AG09309 (cell line): ENCODE measurements around the gene CDH4.

Experiments
- DNase-seq: peaks from one replicate; pipeline ENCODE4 v3.0.0-alpha.2; 2010; ENCODE audit warnings: low read depth
- H3K4me3 ChIP-seq: 2 replicates; pipeline ENCODE4 v1.5.1; 2011; ENCODE audit warnings: mild to moderate bottlenecking, low read depth, low read length, moderate library complexity; ENCODE audit not compliant: control insufficient read depth
- CTCF ChIP-seq: IDR thresholded peaks from 2 replicates; pipeline ENCODE4 v1.5.1; 2011; ENCODE audit warnings: mild to moderate bottlenecking, low read depth, low read length, inconsistent platforms; ENCODE audit not compliant: insufficient read depth, control insufficient read depth; ENCODE audit errors: missing control alignments

The CDH4 gene

GRCh38 chr20:61798632-61799031 is 546.6 kb downstream of the CDH4 start:
- no peak for TF ChIP-seq CTCF
- H3K4me3 ChIP-seq = no peak overlapping the region
- DNase-seq = no peak

GRCh38 chr20:61799394-61799923 is 547.4 kb downstream of the CDH4 start:
- no peak for DNase-seq
- no peak for TF ChIP-seq CTCF
- H3K4me3 ChIP-seq = no peak overlapping the region

GRCh38 chr20:61799928-61800327 is 547.9 kb downstream of the CDH4 start:
- no peak for DNase-seq
- no peak for TF ChIP-seq CTCF
- no peak overlapping the region for H3K4me3 ChIP-seq

GRCh38 chr20:61800359-61801064 is 548.5 kb downstream of the CDH4 start:
- TF ChIP-seq CTCF = no peak
- no peak for DNase-seq
- no peak overlapping the region for H3K4me3 ChIP-seq

GRCh38 chr20:61801065-61801360 is 549.0 kb downstream of the CDH4 start:
- no peak for DNase-seq
- H3K4me3 ChIP-seq = no peak overlapping the region
- TF ChIP-seq CTCF = no peak

GRCh38 chr20:61801428-61801827 is 549.4 kb downstream of the CDH4 start:
- DNase-seq = no peak
- no peak for TF ChIP-seq CTCF

More at GRCh38 chr20:61801428-61801827, 549.4 kb downstream of the CDH4 start:
- H3K4me3 ChIP-seq = no peak overlapping the region
